HL-60 (cell line): ENCODE measurements around the gene TVP23A.

Experiments
- GABPA ChIP-seq: IDR thresholded peaks from 2 replicates; pipeline ENCODE4 v1.6.1; 2012; ENCODE audit warnings: low read depth
- POLR2AphosphoS5 ChIP-seq: IDR thresholded peaks from 2 replicates; pipeline ENCODE4 v1.6.1; 2012; ENCODE audit warnings: low read depth
- TF ChIP-seq, protein P1 (sequence below): IDR thresholded peaks from one replicate; pipeline ENCODE4 v1.5.1; 2011; ENCODE audit warnings: low read length, control low read depth, inconsistent platforms; ENCODE audit not compliant: insufficient read depth
- TF ChIP-seq, protein P2 (sequence below): IDR thresholded peaks from 2 replicates; pipeline ENCODE4 v1.6.1; 2012; ENCODE audit warnings: low read depth; ENCODE audit not compliant: insufficient replicate concordance

DNA sequence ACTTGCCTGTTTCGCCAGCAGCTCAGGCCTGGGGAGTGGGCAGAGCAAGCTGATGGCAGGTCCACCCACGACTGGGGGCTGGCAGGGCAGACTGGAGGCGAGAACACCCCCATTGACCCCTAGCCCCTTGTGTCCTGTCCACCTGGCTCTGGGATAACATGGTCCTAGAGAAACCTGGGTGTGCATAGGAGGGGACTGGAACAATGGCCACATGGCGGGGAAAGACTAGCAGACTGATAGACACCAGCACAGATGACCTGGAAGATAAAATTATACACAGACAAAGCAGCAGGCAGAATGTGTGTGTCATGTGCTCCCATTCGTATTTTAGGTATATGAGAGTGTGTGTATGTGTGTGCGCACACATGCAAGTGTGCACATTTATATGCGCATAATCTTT, 51.5 kb downstream of the TVP23A start:
- TF ChIP-seq, protein P1, sequence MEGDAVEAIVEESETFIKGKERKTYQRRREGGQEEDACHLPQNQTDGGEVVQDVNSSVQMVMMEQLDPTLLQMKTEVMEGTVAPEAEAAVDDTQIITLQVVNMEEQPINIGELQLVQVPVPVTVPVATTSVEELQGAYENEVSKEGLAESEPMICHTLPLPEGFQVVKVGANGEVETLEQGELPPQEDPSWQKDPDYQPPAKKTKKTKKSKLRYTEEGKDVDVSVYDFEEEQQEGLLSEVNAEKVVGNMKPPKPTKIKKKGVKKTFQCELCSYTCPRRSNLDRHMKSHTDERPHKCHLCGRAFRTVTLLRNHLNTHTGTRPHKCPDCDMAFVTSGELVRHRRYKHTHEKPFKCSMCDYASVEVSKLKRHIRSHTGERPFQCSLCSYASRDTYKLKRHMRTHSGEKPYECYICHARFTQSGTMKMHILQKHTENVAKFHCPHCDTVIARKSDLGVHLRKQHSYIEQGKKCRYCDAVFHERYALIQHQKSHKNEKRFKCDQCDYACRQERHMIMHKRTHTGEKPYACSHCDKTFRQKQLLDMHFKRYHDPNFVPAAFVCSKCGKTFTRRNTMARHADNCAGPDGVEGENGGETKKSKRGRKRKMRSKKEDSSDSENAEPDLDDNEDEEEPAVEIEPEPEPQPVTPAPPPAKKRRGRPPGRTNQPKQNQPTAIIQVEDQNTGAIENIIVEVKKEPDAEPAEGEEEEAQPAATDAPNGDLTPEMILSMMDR = no peak
- TF ChIP-seq POLR2AphosphoS5 (no peak), GABPA (no peak)
- TF ChIP-seq, protein P2, sequence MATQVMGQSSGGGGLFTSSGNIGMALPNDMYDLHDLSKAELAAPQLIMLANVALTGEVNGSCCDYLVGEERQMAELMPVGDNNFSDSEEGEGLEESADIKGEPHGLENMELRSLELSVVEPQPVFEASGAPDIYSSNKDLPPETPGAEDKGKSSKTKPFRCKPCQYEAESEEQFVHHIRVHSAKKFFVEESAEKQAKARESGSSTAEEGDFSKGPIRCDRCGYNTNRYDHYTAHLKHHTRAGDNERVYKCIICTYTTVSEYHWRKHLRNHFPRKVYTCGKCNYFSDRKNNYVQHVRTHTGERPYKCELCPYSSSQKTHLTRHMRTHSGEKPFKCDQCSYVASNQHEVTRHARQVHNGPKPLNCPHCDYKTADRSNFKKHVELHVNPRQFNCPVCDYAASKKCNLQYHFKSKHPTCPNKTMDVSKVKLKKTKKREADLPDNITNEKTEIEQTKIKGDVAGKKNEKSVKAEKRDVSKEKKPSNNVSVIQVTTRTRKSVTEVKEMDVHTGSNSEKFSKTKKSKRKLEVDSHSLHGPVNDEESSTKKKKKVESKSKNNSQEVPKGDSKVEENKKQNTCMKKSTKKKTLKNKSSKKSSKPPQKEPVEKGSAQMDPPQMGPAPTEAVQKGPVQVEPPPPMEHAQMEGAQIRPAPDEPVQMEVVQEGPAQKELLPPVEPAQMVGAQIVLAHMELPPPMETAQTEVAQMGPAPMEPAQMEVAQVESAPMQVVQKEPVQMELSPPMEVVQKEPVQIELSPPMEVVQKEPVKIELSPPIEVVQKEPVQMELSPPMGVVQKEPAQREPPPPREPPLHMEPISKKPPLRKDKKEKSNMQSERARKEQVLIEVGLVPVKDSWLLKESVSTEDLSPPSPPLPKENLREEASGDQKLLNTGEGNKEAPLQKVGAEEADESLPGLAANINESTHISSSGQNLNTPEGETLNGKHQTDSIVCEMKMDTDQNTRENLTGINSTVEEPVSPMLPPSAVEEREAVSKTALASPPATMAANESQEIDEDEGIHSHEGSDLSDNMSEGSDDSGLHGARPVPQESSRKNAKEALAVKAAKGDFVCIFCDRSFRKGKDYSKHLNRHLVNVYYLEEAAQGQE = no peak
